HepG2 (cell line): ENCODE data around the gene KIF1B. TPM values are rescaled to one million over a fixed set of nuclear protein-coding genes. Genes with fewer than 3 reads are reported as not detected.
A peak's percentile ranks its signal among the peaks of the same experiment; 100 is the strongest.

Source experiments
- CHD4 ChIP-seq: fragments of 200-600 bp; sonication (generic); IDR thresholded peaks from 2 replicates; pipeline ENCODE4 v1.7.0; 2017; ENCODE audit warnings: mild to moderate bottlenecking, low read length, borderline replicate concordance
- FOXP4 ChIP-seq: sonication (generic); formaldehyde crosslinking; IDR thresholded peaks from 2 replicates; pipeline ENCODE4 v1.4.0; 2020; ENCODE audit warnings: missing genetic modification reagents
- HES4 ChIP-seq: sonication (generic); formaldehyde crosslinking; IDR thresholded peaks from 2 replicates; pipeline ENCODE4 v1.9.0; 2021; ENCODE audit warnings: mild to moderate bottlenecking, missing genetic modification reagents, borderline replicate concordance
- HMG20B ChIP-seq: conservative IDR thresholded peaks from 2 replicates; pipeline ENCODE4 v1.6.1; 2016; ENCODE audit warnings: missing genetic modification reagents, missing compliant biosample characterization
- MEF2D ChIP-seq: sonication (generic); formaldehyde crosslinking; IDR thresholded peaks from 2 replicates; pipeline ENCODE4 v1.5.1; 2020; ENCODE audit warnings: mild to moderate bottlenecking, missing genetic modification reagents
- PHF8 ChIP-seq: sonication (generic); formaldehyde crosslinking; IDR thresholded peaks from 2 replicates; pipeline ENCODE4 v1.5.0; 2020; ENCODE audit warnings: missing genetic modification reagents
- SRSF4 ChIP-seq: fragments of 200-400 bp; formaldehyde crosslinking; IDR thresholded peaks from one replicate; pipeline ENCODE4 v1.6.1; 2018; ENCODE audit warnings: mild to moderate bottlenecking, low read depth, low read length, moderate library complexity; ENCODE audit not compliant: poor library complexity, severe bottlenecking
- ZNF224 ChIP-seq: sonication (generic); formaldehyde crosslinking; IDR thresholded peaks from 2 replicates; pipeline ENCODE4 v1.5.0; 2020; ENCODE audit warnings: mild to moderate bottlenecking, missing genetic modification reagents
- ZNF430 ChIP-seq: sonication (generic); formaldehyde crosslinking; IDR thresholded peaks from 2 replicates; pipeline ENCODE4 v1.9.0; 2021; ENCODE audit warnings: mild to moderate bottlenecking, missing genetic modification reagents
- ZNF557 ChIP-seq: sonication (generic); formaldehyde crosslinking; IDR thresholded peaks from 2 replicates; pipeline ENCODE4 v1.4.0; 2020; ENCODE audit warnings: missing genetic modification reagents
- ZNF598 ChIP-seq: sonication (generic); formaldehyde crosslinking; IDR thresholded peaks from 2 replicates; pipeline ENCODE4 v1.5.1; 2020; ENCODE audit warnings: mild to moderate bottlenecking, missing genetic modification reagents, borderline replicate concordance
- ZNF629 ChIP-seq: sonication (generic); formaldehyde crosslinking; conservative IDR thresholded peaks from 2 replicates; pipeline ENCODE4 v1.5.0; 2020; ENCODE audit warnings: missing genetic modification reagents
- ZNF749 ChIP-seq: sonication (generic); formaldehyde crosslinking; IDR thresholded peaks from 2 replicates; pipeline ENCODE4 v1.8.0; 2022; ENCODE audit warnings: mild to moderate bottlenecking, missing genetic modification reagents, moderate library complexity, borderline replicate concordance
- ZNF761 ChIP-seq: sonication (generic); formaldehyde crosslinking; conservative IDR thresholded peaks from 2 replicates; pipeline ENCODE4 v1.4.0; 2020; ENCODE audit warnings: mild to moderate bottlenecking, missing genetic modification reagents
- ZSCAN21 ChIP-seq: sonication (generic); formaldehyde crosslinking; IDR thresholded peaks from 2 replicates; pipeline ENCODE4 v1.8.0; 2022; ENCODE audit warnings: mild to moderate bottlenecking, missing genetic modification reagents, moderate library complexity, borderline replicate concordance
- ZSCAN22 ChIP-seq: sonication (generic); formaldehyde crosslinking; IDR thresholded peaks from 2 replicates; pipeline ENCODE4 v1.4.0; 2020; ENCODE audit warnings: mild to moderate bottlenecking, missing genetic modification reagents
- polyA plus RNA-seq, 8 experiments: library from polyadenylated mRNA; depleted of rRNA in 3 of 8; stranded (reverse) in 7 of 8; unstranded in 1 of 8; fragments of >200 nt; fragmentation: Illumina TruSeq in 4 of 8; extraction: Trizol in 4 of 8; gene quantifications; 2 replicates each; pipeline versions ENCODE4 v1.2.1 to v1.2.3, GENCODE V29; 2011 to 2016; ENCODE audit warnings: low read depth in 4 of 8, missing spikeins in 1 of 8, mixed read lengths in 1 of 8; ENCODE audit not compliant: insufficient read depth in 1 of 8
- total RNA-seq, 5 experiments: library from RNA; depleted of rRNA; stranded (reverse); fragments of >200 nt; fragmentation: Illumina TruSeq; extraction: Trizol; gene quantifications; 2 replicates each; pipeline ENCODE4 v1.2.3, GENCODE V29; 2016; ENCODE audit warnings: low read depth in 1 of 5
- TF ChIP-seq, protein P1 (sequence below): sonication (generic); formaldehyde crosslinking; IDR thresholded peaks from 2 replicates; pipeline ENCODE4 v1.5.0; 2020; ENCODE audit warnings: mild to moderate bottlenecking, missing genetic modification reagents
- TF ChIP-seq, protein P2 (sequence below): sonication (generic); formaldehyde crosslinking; IDR thresholded peaks from 2 replicates; pipeline ENCODE4 v1.4.0; 2020; ENCODE audit warnings: missing genetic modification reagents, borderline replicate concordance
- TF ChIP-seq, protein P3 (sequence below): sonication (generic); formaldehyde crosslinking; IDR thresholded peaks from 2 replicates; pipeline ENCODE4 v1.8.1; 2023; ENCODE audit warnings: missing genetic modification reagents, inconsistent platforms, borderline replicate concordance

The KIF1B gene
- total and polyA plus RNA-seq, 2 of the 13 experiments (the other 11 are each of a cell fraction or from before 2014, with no cell fraction given) = 26.7 to 32.5 TPM

- TF ChIP-seq, protein P1, sequence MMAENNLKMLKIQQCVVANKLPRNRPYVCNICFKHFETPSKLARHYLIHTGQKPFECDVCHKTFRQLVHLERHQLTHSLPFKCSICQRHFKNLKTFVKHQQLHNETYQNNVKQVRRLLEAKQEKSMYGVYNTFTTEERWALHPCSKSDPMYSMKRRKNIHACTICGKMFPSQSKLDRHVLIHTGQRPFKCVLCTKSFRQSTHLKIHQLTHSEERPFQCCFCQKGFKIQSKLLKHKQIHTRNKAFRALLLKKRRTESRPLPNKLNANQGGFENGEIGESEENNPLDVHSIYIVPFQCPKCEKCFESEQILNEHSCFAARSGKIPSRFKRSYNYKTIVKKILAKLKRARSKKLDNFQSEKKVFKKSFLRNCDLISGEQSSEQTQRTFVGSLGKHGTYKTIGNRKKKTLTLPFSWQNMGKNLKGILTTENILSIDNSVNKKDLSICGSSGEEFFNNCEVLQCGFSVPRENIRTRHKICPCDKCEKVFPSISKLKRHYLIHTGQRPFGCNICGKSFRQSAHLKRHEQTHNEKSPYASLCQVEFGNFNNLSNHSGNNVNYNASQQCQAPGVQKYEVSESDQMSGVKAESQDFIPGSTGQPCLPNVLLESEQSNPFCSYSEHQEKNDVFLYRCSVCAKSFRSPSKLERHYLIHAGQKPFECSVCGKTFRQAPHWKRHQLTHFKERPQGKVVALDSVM (CRISPR knock-in tag) = peak; percentile 62; the same call in 1 of the 2 replicates
- TF ChIP-seq FOXP4 (CRISPR knock-in tag) = peak; percentile 89
- 0 out of 2 replicates have a peak, but pooled peaks have one; percentile 23 for TF ChIP-seq PHF8 (CRISPR knock-in tag)
- 0 out of 2 replicates have a peak, but pooled peaks have one; percentile 50 for TF ChIP-seq HMG20B (CRISPR knock-in tag)
- TF ChIP-seq ZNF224 (CRISPR knock-in tag) = no peak; the same call in 1 of the 2 replicates
- TF ChIP-seq ZNF749 = 0 out of 2 replicates have a peak, but pooled peaks have one; percentile 0
- TF ChIP-seq ZNF598 (CRISPR knock-in tag) = peak; percentile 61; the same call in 1 of the 2 replicates
- peak; percentile 57; the same call in 1 of the 2 replicates for TF ChIP-seq ZSCAN21 (CRISPR knock-in tag)
- peak; percentile 93 for TF ChIP-seq ZNF761 (CRISPR knock-in tag)
- TF ChIP-seq, protein P2, sequence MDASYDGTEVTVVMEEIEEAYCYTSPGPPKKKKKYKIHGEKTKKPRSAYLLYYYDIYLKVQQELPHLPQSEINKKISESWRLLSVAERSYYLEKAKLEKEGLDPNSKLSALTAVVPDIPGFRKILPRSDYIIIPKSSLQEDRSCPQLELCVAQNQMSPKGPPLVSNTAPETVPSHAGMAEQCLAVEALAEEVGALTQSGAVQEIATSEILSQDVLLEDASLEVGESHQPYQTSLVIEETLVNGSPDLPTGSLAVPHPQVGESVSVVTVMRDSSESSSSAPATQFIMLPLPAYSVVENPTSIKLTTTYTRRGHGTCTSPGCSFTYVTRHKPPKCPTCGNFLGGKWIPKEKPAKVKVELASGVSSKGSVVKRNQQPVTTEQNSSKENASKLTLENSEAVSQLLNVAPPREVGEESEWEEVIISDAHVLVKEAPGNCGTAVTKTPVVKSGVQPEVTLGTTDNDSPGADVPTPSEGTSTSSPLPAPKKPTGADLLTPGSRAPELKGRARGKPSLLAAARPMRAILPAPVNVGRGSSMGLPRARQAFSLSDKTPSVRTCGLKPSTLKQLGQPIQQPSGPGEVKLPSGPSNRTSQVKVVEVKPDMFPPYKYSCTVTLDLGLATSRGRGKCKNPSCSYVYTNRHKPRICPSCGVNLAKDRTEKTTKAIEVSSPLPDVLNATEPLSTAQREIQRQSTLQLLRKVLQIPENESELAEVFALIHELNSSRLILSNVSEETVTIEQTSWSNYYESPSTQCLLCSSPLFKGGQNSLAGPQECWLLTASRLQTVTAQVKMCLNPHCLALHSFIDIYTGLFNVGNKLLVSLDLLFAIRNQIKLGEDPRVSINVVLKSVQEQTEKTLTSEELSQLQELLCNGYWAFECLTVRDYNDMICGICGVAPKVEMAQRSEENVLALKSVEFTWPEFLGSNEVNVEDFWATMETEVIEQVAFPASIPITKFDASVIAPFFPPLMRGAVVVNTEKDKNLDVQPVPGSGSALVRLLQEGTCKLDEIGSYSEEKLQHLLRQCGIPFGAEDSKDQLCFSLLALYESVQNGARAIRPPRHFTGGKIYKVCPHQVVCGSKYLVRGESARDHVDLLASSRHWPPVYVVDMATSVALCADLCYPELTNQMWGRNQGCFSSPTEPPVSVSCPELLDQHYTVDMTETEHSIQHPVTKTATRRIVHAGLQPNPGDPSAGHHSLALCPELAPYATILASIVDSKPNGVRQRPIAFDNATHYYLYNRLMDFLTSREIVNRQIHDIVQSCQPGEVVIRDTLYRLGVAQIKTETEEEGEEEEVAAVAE (CRISPR knock-in tag) = peak; percentile 79
- TF ChIP-seq CHD4 = no peak
- peak; percentile 52; the same call in 1 of the 2 replicates for TF ChIP-seq ZNF629 (CRISPR knock-in tag)
- TF ChIP-seq, protein P3, sequence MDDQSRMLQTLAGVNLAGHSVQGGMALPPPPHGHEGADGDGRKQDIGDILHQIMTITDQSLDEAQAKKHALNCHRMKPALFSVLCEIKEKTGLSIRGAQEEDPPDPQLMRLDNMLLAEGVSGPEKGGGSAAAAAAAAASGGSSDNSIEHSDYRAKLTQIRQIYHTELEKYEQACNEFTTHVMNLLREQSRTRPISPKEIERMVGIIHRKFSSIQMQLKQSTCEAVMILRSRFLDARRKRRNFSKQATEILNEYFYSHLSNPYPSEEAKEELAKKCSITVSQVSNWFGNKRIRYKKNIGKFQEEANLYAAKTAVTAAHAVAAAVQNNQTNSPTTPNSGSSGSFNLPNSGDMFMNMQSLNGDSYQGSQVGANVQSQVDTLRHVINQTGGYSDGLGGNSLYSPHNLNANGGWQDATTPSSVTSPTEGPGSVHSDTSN (CRISPR knock-in tag) = no peak
- TF ChIP-seq ZNF430 (CRISPR knock-in tag) = peak; percentile 85; the same call in 1 of the 2 replicates
- peak; percentile 73; the same call in 1 of the 2 replicates for TF ChIP-seq HES4 (CRISPR knock-in tag)
- TF ChIP-seq MEF2D (CRISPR knock-in tag) = peak; percentile 50; the same call in 1 of the 2 replicates
- TF ChIP-seq ZNF557 = peak; percentile 56; the same call in 1 of the 2 replicates
- no peak for TF ChIP-seq ZSCAN22 (CRISPR knock-in tag)
- TF ChIP-seq SRSF4 = no peak
These were observed 39.1 kb upstream of the KIF1B start (continued) for GRCh38 chr1:10171105-10171767.
